CD14-positive monocyte (primary cell): ENCODE data around the gene KRT32. TPM values are rescaled to one million over a fixed set of nuclear protein-coding genes. Genes with fewer than 3 reads are reported as not detected.

ENCODE experiments used
- DNase-seq, 3 donors: peaks; one replicate each; pipeline ENCODE4 v3.0.0-alpha.2; 2011 to 2022
- H2AFZ ChIP-seq: 2 replicates; pipeline ENCODE4 v1.6.0; 2012; ENCODE audit warnings: mild to moderate bottlenecking, low read depth, low read length, inconsistent platforms; ENCODE audit not compliant: insufficient read depth, poor library complexity, severe bottlenecking
- H3K27ac ChIP-seq, 2 donors: 1 replicate in 1 of 2; 2 replicates in 1 of 2; pipeline ENCODE4 v1.5.1; 2012 to 2013; ENCODE audit warnings: low read length in 2 of 2, control low read depth in 1 of 2, inconsistent platforms in 1 of 2, low read depth in 1 of 2, mild to moderate bottlenecking in 1 of 2
- H3K27me3 ChIP-seq, 2 donors: one replicate each; pipeline versions ENCODE4 v1.6.0 to v1.6.1; 2011 to 2013; ENCODE audit warnings: low read length in 2 of 2; ENCODE audit not compliant: control insufficient read depth in 2 of 2, insufficient read depth in 2 of 2
- H3K36me3 ChIP-seq, 2 donors: replicated peaks in 1 of 2; 1 replicate in 1 of 2; 2 replicates in 1 of 2; pipeline versions ENCODE4 v1.5.1 to v1.6.1; 2012 to 2013; ENCODE audit warnings: low read length in 2 of 2, control low read depth in 1 of 2, inconsistent platforms in 1 of 2, mild to moderate bottlenecking in 1 of 2; ENCODE audit not compliant: insufficient read depth in 2 of 2, control insufficient read depth in 1 of 2
- H3K4me1 ChIP-seq, 2 donors: 1 replicate in 1 of 2; 2 replicates in 1 of 2; pipeline versions ENCODE4 v1.5.1 to v1.6.1; 2012 to 2013; ENCODE audit warnings: low read length in 2 of 2, control low read depth in 1 of 2, inconsistent platforms in 1 of 2, mild to moderate bottlenecking in 1 of 2, moderate library complexity in 1 of 2; ENCODE audit not compliant: insufficient read depth in 2 of 2, control insufficient read depth in 1 of 2
- H3K4me2 ChIP-seq: replicated peaks from 2 replicates; pipeline ENCODE3; 2012; ENCODE audit warnings: low read length, moderate library complexity, mild to moderate bottlenecking; ENCODE audit not compliant: poor library complexity, severe bottlenecking; ENCODE audit errors: extremely low read depth
- H3K4me3 ChIP-seq, 3 experiments: fragments of 200-600 bp in 1 of 3; sonication (generic) in 1 of 3; replicated peaks in 1 of 3; 1 replicate in 2 of 3; 2 replicates in 1 of 3; pipeline ENCODE4 v1.5.1; 2011 to 2013; ENCODE audit warnings: low read length in 3 of 3, mild to moderate bottlenecking in 3 of 3, control low read depth in 2 of 3, low read depth in 2 of 3, inconsistent platforms in 1 of 3, moderate library complexity in 1 of 3
- H3K79me2 ChIP-seq: 2 replicates; pipeline ENCODE4 v1.6.0; 2012; ENCODE audit warnings: mild to moderate bottlenecking, control low read depth, inconsistent platforms, low read length, moderate library complexity; ENCODE audit not compliant: insufficient read depth
- H3K9ac ChIP-seq: 2 replicates; pipeline ENCODE4 v1.6.0; 2017; ENCODE audit warnings: low read length, mild to moderate bottlenecking; ENCODE audit not compliant: insufficient read depth, poor library complexity, severe bottlenecking
- H3K9me3 ChIP-seq, 2 donors: replicated peaks in 1 of 2; 1 replicate in 1 of 2; 2 replicates in 1 of 2; pipeline versions ENCODE4 v1.5.1 to v1.6.1; 2012 to 2013; ENCODE audit warnings: low read length in 2 of 2, control low read depth in 1 of 2; ENCODE audit not compliant: control insufficient read depth in 1 of 2, insufficient read depth in 1 of 2
- H4K20me1 ChIP-seq: 2 replicates; pipeline ENCODE4 v1.6.0; 2012; ENCODE audit warnings: mild to moderate bottlenecking, low read length, control low read depth, moderate library complexity; ENCODE audit not compliant: insufficient read depth
- H3K27ac Mint-ChIP-seq, 7 donors: one replicate each; pipeline ENCODE4 v1.8.0; 2020; ENCODE audit warnings: mild to moderate bottlenecking in 7 of 7, mixed read lengths in 7 of 7, moderate library complexity in 6 of 7, inconsistent platforms in 2 of 7
- H3K27me3 Mint-ChIP-seq, 3 donors: one replicate each; pipeline ENCODE4 v1.8.0; 2021 to 2022; ENCODE audit warnings: low read depth in 3 of 3, mild to moderate bottlenecking in 3 of 3, mixed read lengths in 3 of 3, moderate library complexity in 3 of 3, inconsistent platforms in 1 of 3
- H3K36me3 Mint-ChIP-seq, 2 donors: one replicate each; pipeline ENCODE4 v1.8.0; 2020; ENCODE audit warnings: mixed read lengths in 2 of 2, inconsistent platforms in 1 of 2, mild to moderate bottlenecking in 1 of 2
- H3K4me1 Mint-ChIP-seq: one replicate; pipeline ENCODE4 v1.8.0; 2020; ENCODE audit warnings: mild to moderate bottlenecking, mixed read lengths
- H3K4me3 Mint-ChIP-seq, 2 donors: one replicate each; pipeline ENCODE4 v1.8.0; 2020; ENCODE audit warnings: mild to moderate bottlenecking in 2 of 2, mixed read lengths in 2 of 2, moderate library complexity in 1 of 2
- H3K9me3 Mint-ChIP-seq, 7 donors: one replicate each; pipeline ENCODE4 v1.8.0; 2020 to 2022; ENCODE audit warnings: mixed read lengths in 7 of 7, mild to moderate bottlenecking in 6 of 7, moderate library complexity in 6 of 7, inconsistent platforms in 2 of 7
- CTCF ChIP-seq: fragments of 200-600 bp; IDR thresholded peaks from one replicate; pipeline ENCODE4 v1.8.0; 2022; ENCODE audit warnings: antibody characterized with exemption, mild to moderate bottlenecking
- WGBS: methylation state at CpG from one replicate; pipeline ENCODE4 v1.1.5; 2013; ENCODE audit warnings: missing lambda C conversion rate; ENCODE audit not compliant: insufficient coverage; 5-methylcytosine and 5-hydroxymethylcytosine counted together
- intact Hi-C, 2 donors: fragments of 100-400 bp; cut with micrococcal nuclease; formaldehyde crosslinking; loops; one replicate each; pipeline versions ENCODE4 v1.15.0 to v1.15.1; 2023
- polyA plus RNA-seq, 3 donors: library from polyadenylated mRNA; depleted of rRNA in 1 of 3; unstranded in 2 of 3; stranded (reverse) in 1 of 3; fragments of 300-500 nt in 2 of 3; fragments of >200 nt in 1 of 3; fragmentation: Illumina TruSeq in 2 of 3; gene quantifications; 1 replicate in 2 of 3; 2 replicates in 1 of 3; pipeline ENCODE4 v1.2.3, GENCODE V29; 2012 to 2021

The KRT32 gene
- polyA plus RNA-seq, 3 donors, result not detected

DNA sequence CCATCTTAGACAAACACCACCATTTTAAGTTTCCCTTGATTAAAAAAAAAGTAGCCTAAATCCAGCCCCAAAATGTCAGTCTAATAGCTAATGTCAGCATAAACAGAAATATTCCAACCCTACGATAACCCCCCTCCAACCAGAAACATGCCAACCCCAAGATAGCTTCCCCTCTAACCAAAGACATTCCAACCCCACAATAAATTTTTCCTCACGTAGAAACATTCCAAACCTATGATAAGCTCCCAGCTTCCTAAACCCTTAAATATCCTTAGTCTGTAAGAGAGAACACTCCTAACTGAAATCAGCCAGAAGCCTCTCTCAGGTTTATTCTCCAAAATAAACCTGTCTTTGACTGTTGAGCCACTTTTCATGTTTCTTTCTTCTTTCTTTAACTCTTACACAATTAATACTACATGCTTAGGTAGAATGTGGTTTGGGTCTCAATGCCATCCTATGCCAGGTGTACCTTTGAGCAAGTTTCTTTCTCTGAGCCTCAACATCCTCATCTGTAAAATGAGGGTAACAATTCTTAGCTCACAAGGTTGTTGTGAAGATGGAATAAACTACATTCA, 15.9 kb downstream of the KRT32 start:
- DNase-seq, result no peak
- Histone ChIP-seq H2AFZ (no peak overlapping the region), H3K9me3 (no peaks in the 10 kb centered on the region), H3K27me3 (no peaks in the 10 kb centered on the region), H3K36me3 (no peaks in the 10 kb centered on the region), H3K9ac (no peak overlapping the region), H3K4me1 (no peaks in the 10 kb centered on the region), H4K20me1 (no peaks in the 10 kb centered on the region), H3K4me3 (no peak overlapping the region), H3K4me2 (no peak overlapping the region), H3K27ac (no peak overlapping the region), H3K79me2 (no peaks in the 10 kb centered on the region)
- Mint-ChIP-seq H3K9me3 (peaks cover 0 to 4% (median 0%) of the 10 kb centered on the region in 7 donors), H3K4me3 (no peak overlapping the region), H3K36me3 (no peaks in the 10 kb centered on the region), H3K27ac (peak overlapping the region in 1 of 7 donors; percentile 6), H3K4me1 (peaks cover 3% of the 10 kb centered on the region), H3K27me3 (peaks cover 5% of the 10 kb centered on the region in 3 donors)
- no peak for TF ChIP-seq CTCF
- 100% methylated on average over 1 of the region's 2 CpGs for WGBS
- intact Hi-C loops, result no loop called here

- no peak for DNase-seq
- Mint-ChIP-seq H3K36me3 (no peaks in the 10 kb centered on the region), H3K4me1 (peaks cover 3% of the 10 kb centered on the region), H3K4me3 (no peak overlapping the region), H3K27me3 (peaks cover 7 to 14% (median 9%) of the 10 kb centered on the region in 3 donors), H3K9me3 (peaks cover 0 to 4% (median 0%) of the 10 kb centered on the region in 7 donors), H3K27ac (no peak overlapping the region)
- Histone ChIP-seq H3K4me2 (no peak overlapping the region), H3K36me3 (no peaks in the 10 kb centered on the region), H3K27me3 (peaks cover 0 to 2% of the 10 kb centered on the region in 2 donors), H3K79me2 (no peaks in the 10 kb centered on the region), H4K20me1 (no peaks in the 10 kb centered on the region), H3K4me3 (no peak overlapping the region), H3K27ac (no peak overlapping the region), H3K9ac (no peak overlapping the region), H3K4me1 (no peaks in the 10 kb centered on the region), H3K9me3 (no peaks in the 10 kb centered on the region), H2AFZ (no peak overlapping the region)
- WGBS, result 79% methylated on average over 6 of the region's 6 CpGs
- intact Hi-C loops, result no loop called here
- TF ChIP-seq CTCF, result no peak
These were observed 18.2 kb downstream of the KRT32 start for GRCh38 chr17:41449008-41449407.
